K562 (cell line): Measurements from ENCODE around the gene SZT2. TPM values are rescaled to one million over a fixed set of nuclear protein-coding genes. Genes with fewer than 3 reads are reported as not detected.

ENCODE experiments used
- ATF7 ChIP-seq: fragments of 450-650 bp; IDR thresholded peaks from 2 replicates; pipeline ENCODE4 v1.7.1; 2014; ENCODE audit warnings: mild to moderate bottlenecking, moderate library complexity
- CCAR2 ChIP-seq: fragments of 200-400 bp; formaldehyde crosslinking; IDR thresholded peaks from 2 replicates; pipeline ENCODE4 v1.6.1; 2017; ENCODE audit warnings: mild to moderate bottlenecking, low read depth, low read length
- CHD2 ChIP-seq: IDR thresholded peaks from 2 replicates; pipeline ENCODE4 v1.6.1; 2011; ENCODE audit warnings: low read depth, low read length
- CREM ChIP-seq: IDR thresholded peaks from 2 replicates; pipeline ENCODE4 v1.6.1; 2014; ENCODE audit warnings: antibody characterized with exemption, low read depth
- HNRNPUL1 ChIP-seq: fragments of 200-400 bp; formaldehyde crosslinking; IDR thresholded peaks from 2 replicates; pipeline ENCODE4 v1.6.1; 2017; ENCODE audit warnings: low read length
- HOMEZ ChIP-seq: fragments of 250-450 bp; sonication (Bioruptor Pico); IDR thresholded peaks from 2 replicates; pipeline ENCODE4 v1.4.0; 2020; ENCODE audit warnings: mild to moderate bottlenecking, moderate library complexity
- HSF4 ChIP-seq: fragments of 250-450 bp; sonication (Bioruptor Pico); IDR thresholded peaks from 2 replicates; pipeline ENCODE4 v2.1.2; 2022; ENCODE audit warnings: mild to moderate bottlenecking, moderate library complexity, borderline replicate concordance
- MAFK ChIP-seq: IDR thresholded peaks from 2 replicates; pipeline ENCODE4 v1.6.1; 2011; ENCODE audit warnings: low read length, improper control_type of control experiment
- MIER1 ChIP-seq: fragments of 450-650 bp; IDR thresholded peaks from 2 replicates; pipeline ENCODE4 v1.6.1; 2016; ENCODE audit warnings: antibody characterized with exemption, mild to moderate bottlenecking, low read depth
- PPARD ChIP-seq: fragments of 250-450 bp; sonication (Bioruptor Pico); IDR thresholded peaks from 2 replicates; pipeline ENCODE4 v1.8.0; 2022; ENCODE audit warnings: inconsistent platforms, mild to moderate bottlenecking, moderate library complexity
- RCOR1 ChIP-seq, 2 experiments: IDR thresholded peaks; 2 replicates each; pipeline ENCODE4 v1.6.1; 2012; ENCODE audit warnings: low read depth in 2 of 2, low read length in 2 of 2, borderline replicate concordance in 1 of 2, improper control_type of control experiment in 1 of 2
- TEAD4 ChIP-seq, 2 experiments: sonication (generic) in 1 of 2; formaldehyde crosslinking in 1 of 2; IDR thresholded peaks; 2 replicates each; pipeline versions ENCODE4 v1.6.1 to v1.8.0; 2012 to 2022; ENCODE audit warnings: borderline replicate concordance in 1 of 2, inconsistent platforms in 1 of 2, low read length in 1 of 2, mild to moderate bottlenecking in 1 of 2, missing genetic modification reagents in 1 of 2
- THAP12 ChIP-seq: fragments of 250-450 bp; sonication (Bioruptor Pico); IDR thresholded peaks from 2 replicates; pipeline ENCODE4 v1.9.0; 2021; ENCODE audit warnings: mild to moderate bottlenecking, inconsistent platforms
- ZNF217 ChIP-seq: sonication (generic); formaldehyde crosslinking; IDR thresholded peaks from 2 replicates; pipeline ENCODE4 v1.8.0; 2022; ENCODE audit warnings: mild to moderate bottlenecking, missing genetic modification reagents
- ZNF347 ChIP-seq: fragments of 450-650 bp; formaldehyde crosslinking; IDR thresholded peaks from 2 replicates; pipeline ENCODE4 v1.4.0; 2020; ENCODE audit warnings: low read depth, mild to moderate bottlenecking, moderate library complexity
- ZNF583 ChIP-seq: fragments of 250-450 bp; sonication (Bioruptor Pico); IDR thresholded peaks from 2 replicates; pipeline ENCODE4 v1.4.0; 2020
- ZNF668 ChIP-seq: fragments of 250-450 bp; sonication (Bioruptor Pico); IDR thresholded peaks from 2 replicates; pipeline ENCODE4 v1.8.0; 2022; ENCODE audit warnings: mild to moderate bottlenecking, inconsistent platforms
- polyA plus RNA-seq, 8 experiments: library from polyadenylated mRNA; depleted of rRNA in 4 of 8; stranded (reverse) in 5 of 8; unstranded in 3 of 8; fragments of >200 nt; fragmentation: Nextera tagmentation in 2 of 8; fragmentation: Illumina TruSeq in 1 of 8; extraction: Ambion mirVana in 2 of 8; extraction: Trizol in 1 of 8; gene quantifications; 2 replicates each; pipeline versions ENCODE4 v1.2.1 to v1.2.3, GENCODE V29; 2011 to 2014; ENCODE audit warnings: inconsistent platforms in 1 of 8, missing spikeins in 1 of 8
- total RNA-seq, 7 experiments: library from RNA; depleted of rRNA in 6 of 7; stranded (reverse); fragments of >200 nt in 6 of 7; fragmentation: Illumina TruSeq in 2 of 7; extraction: Trizol in 2 of 7; gene quantifications; 2 replicates each; pipeline versions ENCODE4 v1.2.1 to v1.2.3, GENCODE V29; 2011 to 2021; ENCODE audit warnings: low replicate concordance in 1 of 7
- TF ChIP-seq, protein P1 (sequence below): sonication (generic); formaldehyde crosslinking; IDR thresholded peaks from 2 replicates; pipeline ENCODE4 v1.8.0; 2023; ENCODE audit warnings: mild to moderate bottlenecking, missing genetic modification reagents
- TF ChIP-seq, protein P2 (sequence below): sonication (generic); formaldehyde crosslinking; IDR thresholded peaks from 2 replicates; pipeline ENCODE4 v1.8.0; 2023; ENCODE audit warnings: mild to moderate bottlenecking, missing genetic modification reagents

The SZT2 gene
- total and polyA plus RNA-seq, 9 of the 15 experiments (the other 6 are each of a cell fraction or from before 2014, with no cell fraction given), result 0.88 to 31.0 (median 12.8) TPM

GRCh38 chr1:43367904-43368645 lies 21.6 kb upstream of the SZT2 start, which contains the start of gene ELOVL1 (continued):
- TF ChIP-seq, protein P1, sequence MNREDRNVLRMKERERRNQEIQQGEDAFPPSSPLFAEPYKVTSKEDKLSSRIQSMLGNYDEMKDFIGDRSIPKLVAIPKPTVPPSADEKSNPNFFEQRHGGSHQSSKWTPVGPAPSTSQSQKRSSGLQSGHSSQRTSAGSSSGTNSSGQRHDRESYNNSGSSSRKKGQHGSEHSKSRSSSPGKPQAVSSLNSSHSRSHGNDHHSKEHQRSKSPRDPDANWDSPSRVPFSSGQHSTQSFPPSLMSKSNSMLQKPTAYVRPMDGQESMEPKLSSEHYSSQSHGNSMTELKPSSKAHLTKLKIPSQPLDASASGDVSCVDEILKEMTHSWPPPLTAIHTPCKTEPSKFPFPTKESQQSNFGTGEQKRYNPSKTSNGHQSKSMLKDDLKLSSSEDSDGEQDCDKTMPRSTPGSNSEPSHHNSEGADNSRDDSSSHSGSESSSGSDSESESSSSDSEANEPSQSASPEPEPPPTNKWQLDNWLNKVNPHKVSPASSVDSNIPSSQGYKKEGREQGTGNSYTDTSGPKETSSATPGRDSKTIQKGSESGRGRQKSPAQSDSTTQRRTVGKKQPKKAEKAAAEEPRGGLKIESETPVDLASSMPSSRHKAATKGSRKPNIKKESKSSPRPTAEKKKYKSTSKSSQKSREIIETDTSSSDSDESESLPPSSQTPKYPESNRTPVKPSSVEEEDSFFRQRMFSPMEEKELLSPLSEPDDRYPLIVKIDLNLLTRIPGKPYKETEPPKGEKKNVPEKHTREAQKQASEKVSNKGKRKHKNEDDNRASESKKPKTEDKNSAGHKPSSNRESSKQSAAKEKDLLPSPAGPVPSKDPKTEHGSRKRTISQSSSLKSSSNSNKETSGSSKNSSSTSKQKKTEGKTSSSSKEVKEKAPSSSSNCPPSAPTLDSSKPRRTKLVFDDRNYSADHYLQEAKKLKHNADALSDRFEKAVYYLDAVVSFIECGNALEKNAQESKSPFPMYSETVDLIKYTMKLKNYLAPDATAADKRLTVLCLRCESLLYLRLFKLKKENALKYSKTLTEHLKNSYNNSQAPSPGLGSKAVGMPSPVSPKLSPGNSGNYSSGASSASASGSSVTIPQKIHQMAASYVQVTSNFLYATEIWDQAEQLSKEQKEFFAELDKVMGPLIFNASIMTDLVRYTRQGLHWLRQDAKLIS (CRISPR knock-in tag), result peak; percentile 57; the same call in 1 of the 2 replicates
- peak; percentile 92 for TF ChIP-seq ATF7
- peak; percentile 43; the same call in 1 of the 2 replicates for TF ChIP-seq CHD2
- no peak for TF ChIP-seq HSF4
- TF ChIP-seq HNRNPUL1, result no peak
- no peak for TF ChIP-seq CCAR2
- peak; percentile 46; the same call in 1 of the 2 replicates for TF ChIP-seq ZNF217 (CRISPR knock-in tag)
- TF ChIP-seq TEAD4 (IDR thresholded peaks at IDR 0.05; ENCODE audit: low read length), result peak; percentile 11; the same call in 1 of the 2 replicates
- TF ChIP-seq TEAD4 (CRISPR knock-in tag; IDR thresholded peaks at IDR 0.05; ENCODE audit: borderline replicate concordance), result 0 out of 2 replicates have a peak, but pooled peaks have one; percentile 32
- no peak for TF ChIP-seq ZNF668
- 0 out of 2 replicates have a peak, but pooled peaks have one; percentile 39 for TF ChIP-seq HOMEZ (CRISPR knock-in tag)
- TF ChIP-seq RCOR1 (IDR thresholded peaks at IDR 0.05; ENCODE audit: borderline replicate concordance in 1 of 2, low read depth in 2 of 2, low read length in 2 of 2), result peak in 1 of 2 experiments; percentile 54; a peak in 1 of 4 replicates
- TF ChIP-seq PPARD (CRISPR knock-in tag), result no peak
- no peak for TF ChIP-seq MIER1
- peak; percentile 71; the same call in 1 of the 2 replicates for TF ChIP-seq ZNF583 (CRISPR knock-in tag)
- peak; percentile 87 for TF ChIP-seq THAP12
- TF ChIP-seq CREM, result peak; percentile 70
- TF ChIP-seq, protein P2, sequence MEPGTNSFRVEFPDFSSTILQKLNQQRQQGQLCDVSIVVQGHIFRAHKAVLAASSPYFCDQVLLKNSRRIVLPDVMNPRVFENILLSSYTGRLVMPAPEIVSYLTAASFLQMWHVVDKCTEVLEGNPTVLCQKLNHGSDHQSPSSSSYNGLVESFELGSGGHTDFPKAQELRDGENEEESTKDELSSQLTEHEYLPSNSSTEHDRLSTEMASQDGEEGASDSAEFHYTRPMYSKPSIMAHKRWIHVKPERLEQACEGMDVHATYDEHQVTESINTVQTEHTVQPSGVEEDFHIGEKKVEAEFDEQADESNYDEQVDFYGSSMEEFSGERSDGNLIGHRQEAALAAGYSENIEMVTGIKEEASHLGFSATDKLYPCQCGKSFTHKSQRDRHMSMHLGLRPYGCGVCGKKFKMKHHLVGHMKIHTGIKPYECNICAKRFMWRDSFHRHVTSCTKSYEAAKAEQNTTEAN, result no peak
- no peak for TF ChIP-seq MAFK
- TF ChIP-seq ZNF347 (CRISPR knock-in tag), result no peak
